Pulmonary artery endothelial cell (primary cell): ENCODE data around the gene PRKG1. TPM values are rescaled to one million over a fixed set of nuclear protein-coding genes. Genes with fewer than 3 reads are reported as not detected.

Experiments
- DNase-seq: peaks from one replicate; pipeline ENCODE4 v3.0.0-alpha.2; 2011; ENCODE audit warnings: low read depth, low spot score
- total RNA-seq: library from RNA; depleted of rRNA; stranded (reverse); fragments of >200 nt; gene quantifications from 2 replicates; pipeline ENCODE4 v1.2.3, GENCODE V29; 2014

PRKG1 gene
- total RNA-seq, 1 donor from 2014 or later = 1.3 TPM

GRCh38 chr10:52332815-52333214 lies 1258.5 kb downstream of the PRKG1 start:
- no peak for DNase-seq

GRCh38 chr10:52334595-52334994 lies 1260.3 kb downstream of the PRKG1 start:
- DNase-seq = no peak

DNA sequence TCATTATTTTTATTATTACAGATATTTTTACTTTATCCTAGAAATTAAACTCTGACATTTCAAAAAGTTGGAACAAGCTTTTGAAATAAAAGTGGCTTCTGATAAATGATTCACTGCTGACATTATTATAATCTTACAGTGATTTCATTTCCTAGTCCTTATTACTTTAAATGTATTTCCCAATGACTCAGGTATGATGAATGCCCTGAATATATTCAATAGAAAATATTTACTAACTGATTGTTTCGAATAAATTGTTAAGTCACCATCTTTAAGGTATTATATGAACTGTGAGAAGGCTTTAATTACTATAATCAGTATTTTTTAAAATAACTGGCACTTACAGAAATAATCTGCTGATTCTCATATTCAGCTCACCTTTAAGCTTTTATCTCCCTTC lies 1261.4 kb downstream of the PRKG1 start:
- DNase-seq = no peak

GRCh38 chr10:52337225-52337624 lies 1262.9 kb downstream of the PRKG1 start:
- no peak for DNase-seq

DNA sequence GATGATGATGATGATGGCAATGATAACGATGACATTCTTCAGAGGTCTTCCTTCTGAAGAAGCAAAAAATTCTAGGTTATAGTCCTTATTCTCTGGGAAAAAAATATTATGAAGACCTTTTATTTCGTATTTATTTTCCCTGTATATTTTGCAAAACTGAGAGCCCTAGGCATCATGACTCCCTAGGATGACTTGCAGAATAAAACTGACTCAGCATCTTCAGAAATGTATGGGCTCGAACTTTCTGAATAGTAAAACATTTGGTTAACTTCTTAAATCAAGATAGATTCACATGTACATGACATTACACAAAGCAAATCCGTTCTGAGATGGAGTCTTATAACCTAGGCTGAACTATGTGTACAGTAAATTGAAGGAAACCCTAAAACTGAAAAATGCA lies 1269.2 kb downstream of the PRKG1 start:
- DNase-seq = no peak

- DNase-seq = no peak
These were observed 1272.4 kb downstream of the PRKG1 start for GRCh38 chr10:52346394-52347326.

DNA sequence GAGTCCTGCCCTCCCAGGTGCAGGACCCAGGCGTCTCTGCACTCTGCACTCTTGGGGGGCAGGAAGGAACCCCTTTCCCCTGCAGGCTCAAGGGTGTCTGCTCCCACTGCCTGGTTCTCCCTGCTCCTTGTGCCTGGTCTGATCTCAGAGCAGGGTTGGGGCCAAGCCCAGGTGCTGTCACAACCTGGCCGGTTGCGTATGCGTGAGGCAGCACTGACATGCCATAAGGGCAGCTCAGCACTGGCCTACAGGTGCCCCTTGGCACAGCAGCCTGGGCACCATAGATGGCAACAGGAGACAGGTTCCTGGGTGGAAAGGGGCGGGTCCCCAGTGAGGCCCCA lies 1273.0 kb downstream of the PRKG1 start:
- no peak for DNase-seq

Other genes starting within 250 kb of the PRKG1 start
- not detected in 2 replicates for gene A1CF, start 188.9 kb upstream of the PRKG1 start, total RNA-seq